K562 treated with DMSO at 1 percent for 4 hours (cell line): ENCODE data around the gene SYCP3. TPM values are rescaled to one million over a fixed set of nuclear protein-coding genes. Genes with fewer than 3 reads are reported as not detected.

ENCODE experiments used
- total RNA-seq: library from RNA; unstranded; fragments of 300-600 nt; gene quantifications from 2 replicates; pipeline ENCODE4 v1.2.3, GENCODE V29; 2022; ENCODE audit not compliant: insufficient read depth

The SYCP3 gene
- not detected in 2 replicates for total RNA-seq

DNA sequence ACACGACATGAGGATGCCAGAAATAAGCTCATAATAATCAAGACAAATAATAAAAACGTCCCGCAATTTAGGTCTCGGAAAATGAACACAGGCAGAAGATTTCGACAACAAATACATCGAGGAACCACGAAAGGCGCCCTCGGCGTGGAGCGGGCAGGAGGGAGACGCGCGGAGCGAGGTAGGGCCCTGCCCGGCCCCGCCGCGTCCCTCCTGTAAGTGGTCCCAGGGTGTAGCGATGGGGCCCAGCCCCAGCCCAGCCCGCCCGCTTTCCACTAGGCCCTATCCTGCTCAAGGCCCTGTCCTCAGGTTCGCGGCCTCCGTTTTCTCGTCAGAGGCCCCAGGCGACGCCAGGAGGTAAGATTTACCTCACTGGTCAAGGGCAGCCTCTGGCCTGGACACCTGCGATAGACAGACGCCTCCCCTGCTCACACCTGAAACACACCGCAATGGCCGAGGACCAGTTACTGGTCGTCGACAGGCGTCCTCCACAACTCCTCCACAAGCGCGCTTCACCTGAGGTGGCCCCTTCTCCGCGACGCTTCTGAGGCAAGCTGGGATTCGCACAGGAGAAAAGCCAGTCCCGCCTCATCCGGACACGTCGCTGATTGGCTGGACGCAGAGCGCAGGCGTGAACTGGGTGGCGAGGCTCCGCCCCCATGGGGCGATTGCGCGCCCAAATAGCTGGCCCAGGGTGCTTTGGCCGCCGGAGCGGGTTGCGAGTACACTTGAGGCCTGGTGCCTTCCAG is at the start of gene SYCP3:
Gene SYCP3, minus strand, starts transcription at position 543 of the 746 bp plus-strand sequence. CDS start 1,527 bp downstream, outside the sequence.

DNA sequence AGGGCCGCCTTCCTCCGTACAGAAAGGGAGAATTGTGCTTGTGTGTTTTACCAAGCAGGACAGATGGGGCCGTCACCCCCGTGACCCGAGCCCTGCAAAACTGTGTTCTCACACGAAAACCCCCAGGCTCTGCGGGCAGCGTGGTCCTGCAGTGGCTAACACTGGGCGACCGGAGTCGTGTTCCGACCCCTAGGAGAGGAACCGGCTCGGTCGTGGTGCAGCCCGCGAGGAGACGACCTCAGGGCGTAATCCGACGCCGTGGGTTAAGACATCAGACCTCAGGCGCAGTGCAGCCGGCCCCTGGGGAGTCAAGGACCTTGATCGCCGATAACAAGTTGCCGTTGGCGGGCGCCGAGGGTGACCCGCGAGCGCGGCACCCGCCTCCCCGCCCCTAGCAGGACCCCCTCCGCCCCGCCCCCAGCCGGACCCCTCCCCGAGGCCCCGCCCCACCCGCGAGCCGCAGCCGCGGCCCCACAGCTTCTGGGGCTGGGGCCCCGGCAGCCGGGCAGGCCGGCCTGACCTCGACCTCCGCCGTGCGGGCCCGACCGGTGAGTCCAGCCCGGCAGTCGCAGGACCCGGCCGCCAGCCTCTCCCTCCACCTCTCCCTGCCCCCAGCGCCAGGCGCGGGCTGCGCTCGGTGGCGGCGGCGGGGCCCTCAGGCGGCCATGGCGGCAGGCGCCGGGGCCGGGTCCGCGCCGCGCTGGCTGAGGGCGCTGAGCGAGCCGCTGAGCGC is 41.9 kb downstream of the SYCP3 start, which contains the start of gene CHPT1:
Gene CHPT1, plus strand, starts transcription at position 444 of the 733 bp plus-strand sequence. Its CDS starts 222 bp downstream, at position 666.

Other genes with a start within 250 kb of the SYCP3 start
- gene MYBPC1, start 144.5 kb downstream of the SYCP3 start, total RNA-seq: not detected in 2 replicates
- 81.5 and 105 TPM in 2 replicates for gene CHPT1, start 41.8 kb downstream of the SYCP3 start, total RNA-seq
- gene GNPTAB, start 91.5 kb upstream of the SYCP3 start, total RNA-seq: 12.7 and 13.7 TPM in 2 replicates
- 7.2 and 14.7 TPM in 2 replicates for gene DRAM1, start 138.1 kb upstream of the SYCP3 start, total RNA-seq